ENCODE measurements around the gene OXSR1.

The OXSR1 gene

GRCh38 chr3:38204599-38205471, 39.5 kb downstream of the OXSR1 start:
- Histone ChIP-seq H3K4me1 (ENCODE audit: insufficient read depth, low read length, poor library complexity, severe bottlenecking) (peaks cover 13% of the 10 kb centered on the region), H3K4me3 (ENCODE audit: low read length, poor library complexity, severe bottlenecking) (no peak overlapping the region), H3K79me2 (ENCODE audit: insufficient read depth, low read length) (peaks cover 72% of the 10 kb centered on the region), H3K36me3 (ENCODE audit: insufficient read depth, low read length) (peaks cover 65% of the 10 kb centered on the region; the same call in 1 of the 2 replicates), H4K20me1 (ENCODE audit: insufficient read depth, low read length, poor library complexity, severe bottlenecking) (peaks cover 15% of the 10 kb centered on the region), H2AFZ (ENCODE audit: low read length) (no peak overlapping the region), H3K9me2 (replicated peaks; ENCODE audit: low read depth, low read length) (no peaks in the 10 kb centered on the region), H3K9me3 (ENCODE audit: insufficient read depth, low read depth, low read length) (no peaks in the 10 kb centered on the region), H3K27me3 (ENCODE audit: insufficient read depth, low read length, poor library complexity, severe bottlenecking) (no peaks in the 10 kb centered on the region), H3K9ac (ENCODE audit: low read depth, low read length, poor library complexity, severe bottlenecking) (no peak overlapping the region), H3K4me2 (ENCODE audit: low read depth, low read length, poor library complexity, severe bottlenecking) (no peak overlapping the region), H3F3A (ENCODE audit: low read depth) (no peaks in the 10 kb centered on the region)
- TF ChIP-seq CTCF (conservative IDR thresholded peaks at IDR 0.05; ENCODE audit: low read length) (no peak), EZH2phosphoT487 (IDR thresholded peaks at IDR 0.05; ENCODE audit: borderline replicate concordance) (no peak)

GRCh38 chr3:38205472-38205805, 40.1 kb downstream of the OXSR1 start:
- Histone ChIP-seq H3K9ac (ENCODE audit: low read depth, low read length, poor library complexity, severe bottlenecking) (no peak overlapping the region), H3F3A (ENCODE audit: low read depth) (no peaks in the 10 kb centered on the region), H3K36me3 (ENCODE audit: insufficient read depth, low read length) (peaks cover 64% of the 10 kb centered on the region; the same call in 1 of the 2 replicates), H3K79me2 (ENCODE audit: insufficient read depth, low read length) (peaks cover 72% of the 10 kb centered on the region), H2AFZ (ENCODE audit: low read length) (no peak overlapping the region), H3K27me3 (ENCODE audit: insufficient read depth, low read length, poor library complexity, severe bottlenecking) (no peaks in the 10 kb centered on the region), H3K9me3 (ENCODE audit: insufficient read depth, low read depth, low read length) (no peaks in the 10 kb centered on the region), H3K9me2 (replicated peaks; ENCODE audit: low read depth, low read length) (no peaks in the 10 kb centered on the region), H3K4me2 (ENCODE audit: low read depth, low read length, poor library complexity, severe bottlenecking) (no peak overlapping the region), H4K20me1 (ENCODE audit: insufficient read depth, low read length, poor library complexity, severe bottlenecking) (peaks cover 21% of the 10 kb centered on the region), H3K4me3 (ENCODE audit: low read length, poor library complexity, severe bottlenecking) (no peak overlapping the region), H3K4me1 (ENCODE audit: insufficient read depth, low read length, poor library complexity, severe bottlenecking) (peaks cover 18% of the 10 kb centered on the region)
- TF ChIP-seq EZH2phosphoT487 (IDR thresholded peaks at IDR 0.05; ENCODE audit: borderline replicate concordance) (no peak), CTCF (conservative IDR thresholded peaks at IDR 0.05; ENCODE audit: low read length) (no peak)

GRCh38 chr3:38207254-38208003, 42.1 kb downstream of the OXSR1 start:
- no peak overlapping the region for H3K9ac ChIP-seq (ENCODE audit: low read depth, low read length, poor library complexity, severe bottlenecking)
- H3K9me2 ChIP-seq (replicated peaks; ENCODE audit: low read depth, low read length): no peaks in the 10 kb centered on the region

More at GRCh38 chr3:38207254-38208003, 42.1 kb downstream of the OXSR1 start:
- Histone ChIP-seq H3K79me2 (ENCODE audit: insufficient read depth, low read length) (peaks cover 76% of the 10 kb centered on the region), H3K36me3 (ENCODE audit: insufficient read depth, low read length) (peaks cover 54% of the 10 kb centered on the region; the same call in 1 of the 2 replicates), H3K9me3 (ENCODE audit: insufficient read depth, low read depth, low read length) (no peaks in the 10 kb centered on the region), H3K27me3 (ENCODE audit: insufficient read depth, low read length, poor library complexity, severe bottlenecking) (no peaks in the 10 kb centered on the region), H4K20me1 (ENCODE audit: insufficient read depth, low read length, poor library complexity, severe bottlenecking) (peaks cover 26% of the 10 kb centered on the region), H2AFZ (ENCODE audit: low read length) (no peak overlapping the region), H3F3A (ENCODE audit: low read depth) (no peaks in the 10 kb centered on the region), H3K4me1 (ENCODE audit: insufficient read depth, low read length, poor library complexity, severe bottlenecking) (peaks cover 18% of the 10 kb centered on the region), H3K4me2 (ENCODE audit: low read depth, low read length, poor library complexity, severe bottlenecking) (no peak overlapping the region), H3K4me3 (ENCODE audit: low read length, poor library complexity, severe bottlenecking) (no peak overlapping the region)
- TF ChIP-seq CTCF (conservative IDR thresholded peaks at IDR 0.05; ENCODE audit: low read length) (no peak), EZH2phosphoT487 (IDR thresholded peaks at IDR 0.05; ENCODE audit: borderline replicate concordance) (no peak)

Data from Loucy (cell line).